ENCODE measurements around the gene RANBP10. TPM values are rescaled to one million over a fixed set of nuclear protein-coding genes. Genes with fewer than 3 reads are reported as not detected.

Gene RANBP10
- total and polyA plus RNA-seq, 2 of the 8 experiments (the other 6 are each of a cell fraction or from before 2014, with no cell fraction given), result 14.2 to 16.8 TPM

DNA sequence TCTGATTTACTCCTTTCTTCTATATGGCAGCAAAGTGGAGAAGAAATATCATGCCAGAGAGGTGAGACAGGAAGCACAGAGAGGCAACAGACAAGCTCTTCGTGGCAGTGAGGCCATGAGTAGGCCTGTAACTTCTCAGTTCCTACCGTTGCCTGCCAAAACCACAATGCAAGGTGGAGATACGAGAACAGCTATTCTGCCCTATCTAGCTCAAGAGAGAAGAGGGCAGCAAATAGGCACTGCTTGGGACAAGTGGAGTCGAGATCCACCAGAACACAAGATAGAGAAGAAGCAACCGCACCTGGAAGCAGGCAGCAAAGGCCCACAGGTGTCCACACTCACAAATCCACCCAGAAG lies 24.8 kb downstream of the RANBP10 start (continued):
- TF ChIP-seq SAP30 (IDR thresholded peaks at IDR 0.05; ENCODE audit: insufficient read depth, insufficient replicate concordance, low read length), result no peak
- TF ChIP-seq BRCA1 (IDR thresholded peaks at IDR 0.05; ENCODE audit: low read depth, low read length), result no peak
